Endothelial cell of umbilical vein (primary cell): ENCODE data around the gene HNRNPH2. TPM values are rescaled to one million over a fixed set of nuclear protein-coding genes. Genes with fewer than 3 reads are reported as not detected.

Experiments
- BruUV-seq: library from RNA; stranded (reverse); fragments of 400-500 nt; replicated peaks from 2 replicates; lab custom pipeline; 2021; lab: Mats Ljungman, UMichigan
- CTCF ChIA-PET: fragments of 300-600, 350-600 bp; sonication (Branson Sonifier 250); formaldehyde crosslinking; loops from one replicate; lab custom pipeline; 2021; ENCODE audit warnings: antibody characterized with exemption, inconsistent platforms; lab: Charles Lee
- POLR2A ChIA-PET: fragments of 300-600, 350-600 bp; sonication (Branson Sonifier 250); formaldehyde crosslinking; loops from one replicate; lab custom pipeline; 2021; ENCODE audit warnings: antibody characterized with exemption, inconsistent platforms; lab: Charles Lee
- DNase-seq: peaks from one replicate; pipeline ENCODE4 v3.0.0-alpha.2; 2011; ENCODE audit warnings: low read depth, low spot score
- FAIRE-seq: peaks from 2 replicates; lab custom pipeline; 2011; peaks lifted over from hg19 to GRCh38; lab: Jason Lieb, UNC
- H2AFZ ChIP-seq: 2 replicates; pipeline ENCODE4 v1.6.0; 2012; ENCODE audit warnings: low read depth, low read length, control low read depth, inconsistent platforms
- H3K27ac ChIP-seq: 2 replicates; pipeline ENCODE4 v1.5.1; 2011; ENCODE audit warnings: low read depth, mild to moderate bottlenecking, control low read depth, low read length, moderate library complexity; ENCODE audit not compliant: insufficient read depth
- H3K27me3 ChIP-seq, 2 experiments: 2 replicates each; pipeline versions ENCODE4 v1.6.0 to v1.6.1; 2011; ENCODE audit warnings: low read length in 2 of 2, mixed read lengths in 1 of 2; ENCODE audit not compliant: control insufficient read depth in 2 of 2, insufficient read depth in 2 of 2
- H3K36me3 ChIP-seq, 2 experiments: 2 replicates in 1 of 2; 3 replicates in 1 of 2; pipeline ENCODE4 v1.5.1; 2011; ENCODE audit warnings: low read length in 2 of 2, mild to moderate bottlenecking in 1 of 2, moderate library complexity in 1 of 2; ENCODE audit not compliant: control insufficient read depth in 2 of 2, insufficient read depth in 2 of 2; ENCODE audit errors: extremely low read depth in 1 of 2
- H3K4me1 ChIP-seq: 3 replicates; pipeline ENCODE4 v1.5.1; 2011; ENCODE audit warnings: mild to moderate bottlenecking, low read length; ENCODE audit not compliant: control insufficient read depth, insufficient read depth; ENCODE audit errors: extremely low read depth
- H3K4me2 ChIP-seq: 2 replicates; pipeline ENCODE4 v1.6.1; 2011; ENCODE audit warnings: low read length, control low read depth, mixed read lengths; ENCODE audit not compliant: insufficient read depth
- H3K4me3 ChIP-seq, 3 experiments: fragments of 200-600 bp in 1 of 3; sonication (generic), shearing (Covaris generic) in 1 of 3; replicated peaks in 1 of 3; 2 replicates each; pipeline ENCODE4 v1.5.1; 2011 to 2016; ENCODE audit warnings: control low read depth in 3 of 3, low read length in 3 of 3, mild to moderate bottlenecking in 2 of 3, inconsistent platforms in 1 of 3, low read depth in 1 of 3, moderate library complexity in 1 of 3; ENCODE audit not compliant: insufficient read depth in 1 of 3
- H3K79me2 ChIP-seq: 2 replicates; pipeline ENCODE4 v1.6.0; 2012; ENCODE audit warnings: low read length, inconsistent platforms; ENCODE audit not compliant: control insufficient read depth, insufficient read depth
- H3K9ac ChIP-seq: replicated peaks from 2 replicates; pipeline ENCODE3; 2011; ENCODE audit warnings: low read length, control low read depth; ENCODE audit not compliant: insufficient read depth; ENCODE audit errors: extremely low read depth
- H3K9me1 ChIP-seq: replicated peaks from 3 replicates; pipeline ENCODE4 v1.6.0; 2011; ENCODE audit warnings: mild to moderate bottlenecking, low read length; ENCODE audit not compliant: control insufficient read depth, insufficient read depth; ENCODE audit errors: extremely low read depth
- H3K9me3 ChIP-seq: replicated peaks from 2 replicates; pipeline ENCODE4 v1.5.1; 2012; ENCODE audit warnings: low read length, inconsistent platforms; ENCODE audit not compliant: control insufficient read depth, insufficient read depth
- H4K20me1 ChIP-seq: replicated peaks from 2 replicates; pipeline ENCODE3; 2011; ENCODE audit warnings: mild to moderate bottlenecking, low read length; ENCODE audit not compliant: control insufficient read depth, insufficient read depth; ENCODE audit errors: extremely low read depth
- EZH2 ChIP-seq: IDR thresholded peaks from 2 replicates; pipeline ENCODE4 v1.6.1; 2012; ENCODE audit warnings: borderline replicate concordance, low read depth, mild to moderate bottlenecking, moderate library complexity, low read length, inconsistent platforms; ENCODE audit not compliant: severe bottlenecking
- FOS ChIP-seq: IDR thresholded peaks from 2 replicates; pipeline ENCODE4 v1.6.1; 2011; ENCODE audit warnings: mild to moderate bottlenecking, low read length, moderate library complexity, borderline replicate concordance; ENCODE audit not compliant: insufficient read depth
- GATA2 ChIP-seq: IDR thresholded peaks from 2 replicates; pipeline ENCODE4 v1.7.0; 2011; ENCODE audit warnings: low read depth, mild to moderate bottlenecking, moderate library complexity, mixed read lengths, low read length; ENCODE audit not compliant: insufficient read length, insufficient read depth
- JUN ChIP-seq: IDR thresholded peaks from 2 replicates; pipeline ENCODE4 v1.6.1; 2011; ENCODE audit warnings: borderline replicate concordance, low read depth; ENCODE audit not compliant: insufficient read length, insufficient read depth
- MYC ChIP-seq: IDR thresholded peaks from one replicate; pipeline ENCODE4 v1.6.1; 2011; ENCODE audit warnings: mild to moderate bottlenecking, low read depth, low read length
- POLR2A ChIP-seq: IDR thresholded peaks from 2 replicates; pipeline ENCODE4 v1.6.1; 2012; ENCODE audit warnings: low read depth, mild to moderate bottlenecking, control low read depth, low read length
- POLR2AphosphoS5 ChIP-seq: IDR thresholded peaks from 2 replicates; pipeline ENCODE4 v1.6.1; 2012; ENCODE audit warnings: low read depth, mild to moderate bottlenecking, control low read depth, low read length, moderate library complexity; ENCODE audit not compliant: insufficient read depth
- dilution Hi-C: fragments of 300-500 bp; cut with MboI; formaldehyde crosslinking; loops from one replicate; pipeline ENCODE4 v1.15.0; 2019; ENCODE audit warnings: low sequenced_read_pairs; ENCODE audit not compliant: extremely low pct_ligation_motif_present
- intact Hi-C: fragments of 100-400 bp; cut with micrococcal nuclease; formaldehyde crosslinking; loops from one replicate; pipeline ENCODE4 v1.10.0; 2022
- polyA plus RNA-seq, 4 experiments: library from polyadenylated mRNA; depleted of rRNA in 3 of 4; stranded (reverse) in 3 of 4; unstranded in 1 of 4; fragments of >200 nt; gene quantifications; 2 replicates each; pipeline versions ENCODE4 v1.2.1 to v1.2.3, GENCODE V29; 2011 to 2012; ENCODE audit warnings: missing spikeins in 1 of 4
- total RNA-seq: library from RNA; stranded (reverse); gene quantifications from 2 replicates; pipeline ENCODE4 v1.2.3, GENCODE V29; 2021
- TF ChIP-seq, protein P1 (sequence below): IDR thresholded peaks from 2 replicates; pipeline ENCODE4 v1.6.1; 2011; ENCODE audit not compliant: insufficient read depth, insufficient read length
- TF ChIP-seq, protein P2 (sequence below), 2 donors: IDR thresholded peaks; 1 replicate in 1 of 2; 2 replicates in 1 of 2; pipeline ENCODE4 v1.5.1; 2011; ENCODE audit warnings: low read length in 2 of 2, mild to moderate bottlenecking in 2 of 2, moderate library complexity in 2 of 2, control low read depth in 1 of 2, inconsistent platforms in 1 of 2, low read depth in 1 of 2; ENCODE audit not compliant: insufficient read depth in 1 of 2; ENCODE audit errors: extremely low read depth in 1 of 2

The HNRNPH2 gene
- total and polyA plus RNA-seq, 2 donors (not counting 3 experiments of a cell fraction or from before 2014, with no cell fraction given): 29.3 to 59.1 TPM

DNA sequence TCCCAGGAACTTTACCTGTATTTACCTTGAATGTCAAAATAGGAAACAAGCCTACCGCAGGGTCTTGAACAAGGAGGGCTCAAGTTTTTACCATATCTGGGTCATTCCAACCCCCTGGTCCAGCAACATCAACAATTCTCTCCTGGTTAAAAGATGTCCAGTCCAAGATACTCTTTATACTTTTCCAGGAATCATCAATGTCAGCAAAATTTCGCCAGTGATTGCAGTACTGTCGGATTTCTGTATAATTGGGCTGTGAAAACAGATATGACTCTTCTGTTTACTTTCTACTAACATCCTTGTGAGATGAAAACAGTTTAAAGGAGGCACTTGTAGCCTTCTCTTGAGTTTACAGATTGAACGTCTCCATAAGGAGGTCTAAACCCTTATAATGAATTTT lies 9.3 kb upstream of the HNRNPH2 start:
- no peak for DNase-seq
- CTCF ChIA-PET: no interaction called here
- POLR2A ChIA-PET: no interaction called here
- H3K27ac ChIP-seq: no peak overlapping the region
- peaks cover 2% of the 10 kb centered on the region for H3K4me1 ChIP-seq
- H3K9ac ChIP-seq: no peak overlapping the region
- H3K27me3 ChIP-seq: no peaks in the 10 kb centered on the region
- dilution Hi-C loops: no loop called here
- no peak for TF ChIP-seq MYC
- TF ChIP-seq JUN: no peak
- no peak for TF ChIP-seq FOS
- TF ChIP-seq POLR2A: no peak
- TF ChIP-seq GATA2: no peak
- TF ChIP-seq, protein P1, sequence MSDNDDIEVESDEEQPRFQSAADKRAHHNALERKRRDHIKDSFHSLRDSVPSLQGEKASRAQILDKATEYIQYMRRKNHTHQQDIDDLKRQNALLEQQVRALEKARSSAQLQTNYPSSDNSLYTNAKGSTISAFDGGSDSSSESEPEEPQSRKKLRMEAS: no peak
- TF ChIP-seq, protein P2, sequence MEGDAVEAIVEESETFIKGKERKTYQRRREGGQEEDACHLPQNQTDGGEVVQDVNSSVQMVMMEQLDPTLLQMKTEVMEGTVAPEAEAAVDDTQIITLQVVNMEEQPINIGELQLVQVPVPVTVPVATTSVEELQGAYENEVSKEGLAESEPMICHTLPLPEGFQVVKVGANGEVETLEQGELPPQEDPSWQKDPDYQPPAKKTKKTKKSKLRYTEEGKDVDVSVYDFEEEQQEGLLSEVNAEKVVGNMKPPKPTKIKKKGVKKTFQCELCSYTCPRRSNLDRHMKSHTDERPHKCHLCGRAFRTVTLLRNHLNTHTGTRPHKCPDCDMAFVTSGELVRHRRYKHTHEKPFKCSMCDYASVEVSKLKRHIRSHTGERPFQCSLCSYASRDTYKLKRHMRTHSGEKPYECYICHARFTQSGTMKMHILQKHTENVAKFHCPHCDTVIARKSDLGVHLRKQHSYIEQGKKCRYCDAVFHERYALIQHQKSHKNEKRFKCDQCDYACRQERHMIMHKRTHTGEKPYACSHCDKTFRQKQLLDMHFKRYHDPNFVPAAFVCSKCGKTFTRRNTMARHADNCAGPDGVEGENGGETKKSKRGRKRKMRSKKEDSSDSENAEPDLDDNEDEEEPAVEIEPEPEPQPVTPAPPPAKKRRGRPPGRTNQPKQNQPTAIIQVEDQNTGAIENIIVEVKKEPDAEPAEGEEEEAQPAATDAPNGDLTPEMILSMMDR (IDR thresholded peaks at IDR 0.05; ENCODE audit: extremely low read depth in 1 of 2, insufficient read depth in 1 of 2, low read depth in 1 of 2, low read length in 2 of 2): no peak
- TF ChIP-seq POLR2AphosphoS5: no peak
- no peak for TF ChIP-seq EZH2
- H3K9me1 ChIP-seq: no peaks in the 10 kb centered on the region
- FAIRE-seq: no peak
- no peak overlapping the region for H2AFZ ChIP-seq
- peaks cover 2% of the 10 kb centered on the region for H3K79me2 ChIP-seq
- H3K9me3 ChIP-seq: no peaks in the 10 kb centered on the region
- no TSS peak for BruUV-seq
- no peak overlapping the region for H3K4me2 ChIP-seq
- H4K20me1 ChIP-seq: no peaks in the 10 kb centered on the region
- H3K4me3 ChIP-seq: no peak overlapping the region
- peaks cover 0 to 4% of the 10 kb centered on the region in 2 experiments for H3K36me3 ChIP-seq
- intact Hi-C loops: no loop called here
